SK-N-SH (cell line): Measurements from ENCODE around the gene PRKN.

Experiments
- CHD2 ChIP-seq: fragments of 150-350 bp; IDR thresholded peaks from 2 replicates; pipeline ENCODE4 v1.6.1; 2018; ENCODE audit warnings: low read length; ENCODE audit not compliant: partially characterized antibody
- CTCF ChIP-seq: fragments of 200-600 bp; sonication (generic); IDR thresholded peaks from 2 replicates; pipeline ENCODE4 v1.6.1; 2017; ENCODE audit warnings: antibody characterized with exemption, mild to moderate bottlenecking, moderate library complexity
- EP300 ChIP-seq, 2 experiments: IDR thresholded peaks; 2 replicates each; pipeline versions ENCODE4 v1.4.0 to v1.6.1; 2012; ENCODE audit warnings: borderline replicate concordance in 1 of 2, low read depth in 1 of 2, low read length in 1 of 2
- EZH2phosphoT487 ChIP-seq: fragments of 200-600 bp; sonication (generic); IDR thresholded peaks from 2 replicates; pipeline ENCODE4 v1.6.1; 2017; ENCODE audit warnings: low read depth, mixed run types, mild to moderate bottlenecking, antibody characterized with exemption, moderate library complexity, borderline replicate concordance
- MAX ChIP-seq: IDR thresholded peaks from 2 replicates; pipeline ENCODE4 v1.4.0; 2012; ENCODE audit warnings: low read depth
- TEAD4 ChIP-seq: IDR thresholded peaks from 2 replicates; pipeline ENCODE4 v1.4.0; 2012; ENCODE audit warnings: mild to moderate bottlenecking, borderline replicate concordance; ENCODE audit not compliant: insufficient read depth

GRCh38 chr6:161667957-161668356 is 1059.6 kb downstream of the PRKN start:
- TF ChIP-seq MAX (no peak), CTCF (no peak), EP300 (IDR thresholded peaks at IDR 0.05; ENCODE audit: borderline replicate concordance in 1 of 2, low read depth in 1 of 2, low read length in 1 of 2) (no peak), CHD2 (no peak), EZH2phosphoT487 (no peak), TEAD4 (no peak)
